Caco-2 (cell line): ENCODE measurements around the gene NINJ1. TPM values are rescaled to one million over a fixed set of nuclear protein-coding genes. Genes with fewer than 3 reads are reported as not detected.

Experiments
- BruUV-seq: library from RNA; stranded (reverse); fragments of 400-500 nt; replicated peaks from 2 replicates; lab custom pipeline; 2021; lab: Mats Ljungman, UMichigan
- CTCF ChIA-PET: fragments of 300-600 bp; sonication (Branson Sonifier 250); formaldehyde crosslinking; loops from one replicate; lab custom pipeline; 2022; ENCODE audit warnings: antibody characterized with exemption; lab: Charles Lee
- POLR2A ChIA-PET: fragments of 300-600 bp; sonication (Branson Sonifier 250); formaldehyde crosslinking; loops from one replicate; lab custom pipeline; 2022; ENCODE audit warnings: antibody characterized with exemption; lab: Charles Lee
- DNase-seq, 2 experiments: peaks; one replicate each; pipeline versions ENCODE4 v3.0.0 to v3.0.0-alpha.2; 2020 to 2022
- H3K27me3 ChIP-seq: replicated peaks from 2 replicates; pipeline ENCODE4 v1.6.0; 2011; ENCODE audit warnings: low read length; ENCODE audit not compliant: control insufficient read depth, insufficient read depth
- H3K36me3 ChIP-seq: 2 replicates; pipeline ENCODE4 v1.5.1; 2011; ENCODE audit warnings: low read length; ENCODE audit not compliant: control insufficient read depth, insufficient read depth
- H3K4me1 ChIP-seq: fragments of 250-450 bp; sonication (Bioruptor Pico); 2 replicates; pipeline ENCODE4 v1.5.1; 2020; ENCODE audit warnings: mild to moderate bottlenecking
- H3K4me3 ChIP-seq: 2 replicates; pipeline ENCODE4 v1.5.1; 2011; ENCODE audit warnings: low read depth, mild to moderate bottlenecking, control low read depth, low read length
- H3K9me3 ChIP-seq: fragments of 250-450 bp; sonication (Bioruptor Pico); 2 replicates; pipeline ENCODE4 v1.5.1; 2020; ENCODE audit warnings: mild to moderate bottlenecking, moderate library complexity
- H3K27ac Mint-ChIP-seq: one replicate; pipeline ENCODE4 v1.8.0; 2022; ENCODE audit warnings: mixed read lengths; ENCODE audit not compliant: unreplicated experiment
- H3K27me3 Mint-ChIP-seq: one replicate; pipeline ENCODE4 v1.8.0; 2022; ENCODE audit warnings: mixed read lengths; ENCODE audit not compliant: insufficient read depth, unreplicated experiment
- H3K36me3 Mint-ChIP-seq: one replicate; pipeline ENCODE4 v1.8.0; 2022; ENCODE audit warnings: mild to moderate bottlenecking, mixed read lengths; ENCODE audit not compliant: insufficient read depth, unreplicated experiment
- H3K4me1 Mint-ChIP-seq: one replicate; pipeline ENCODE4 v1.8.0; 2022; ENCODE audit warnings: low read depth, mixed read lengths; ENCODE audit not compliant: unreplicated experiment
- H3K4me3 Mint-ChIP-seq: one replicate; pipeline ENCODE4 v1.8.0; 2022; ENCODE audit warnings: mild to moderate bottlenecking, moderate library complexity, mixed read lengths; ENCODE audit not compliant: unreplicated experiment
- H3K9me3 Mint-ChIP-seq: one replicate; pipeline ENCODE4 v1.8.0; 2022; ENCODE audit warnings: mixed read lengths; ENCODE audit not compliant: unreplicated experiment
- intact Hi-C: fragments of 100-400 bp; cut with micrococcal nuclease; formaldehyde crosslinking; loops from one replicate; pipeline ENCODE4 v1.10.0; 2022; ENCODE audit not compliant: unreplicated experiment
- total RNA-seq: library from RNA; stranded (reverse); gene quantifications from 2 replicates; pipeline ENCODE4 v1.2.3, GENCODE V29; 2022
- TF ChIP-seq, protein P1 (sequence below), 2 experiments: fragments of 200-600 bp in 1 of 2; IDR thresholded peaks; 1 replicate in 1 of 2; 2 replicates in 1 of 2; pipeline versions ENCODE4 v1.5.1 to v1.8.0; 2011 to 2022; ENCODE audit warnings: antibody characterized with exemption in 1 of 2, control low read depth in 1 of 2, inconsistent platforms in 1 of 2, low read depth in 1 of 2, low read length in 1 of 2, mild to moderate bottlenecking in 1 of 2, moderate library complexity in 1 of 2; ENCODE audit not compliant: insufficient read depth in 1 of 2, severe bottlenecking in 1 of 2, unreplicated experiment in 1 of 2

Gene NINJ1
- total RNA-seq, 1 experiment from 2014 or later, result 35.6 TPM

DNA sequence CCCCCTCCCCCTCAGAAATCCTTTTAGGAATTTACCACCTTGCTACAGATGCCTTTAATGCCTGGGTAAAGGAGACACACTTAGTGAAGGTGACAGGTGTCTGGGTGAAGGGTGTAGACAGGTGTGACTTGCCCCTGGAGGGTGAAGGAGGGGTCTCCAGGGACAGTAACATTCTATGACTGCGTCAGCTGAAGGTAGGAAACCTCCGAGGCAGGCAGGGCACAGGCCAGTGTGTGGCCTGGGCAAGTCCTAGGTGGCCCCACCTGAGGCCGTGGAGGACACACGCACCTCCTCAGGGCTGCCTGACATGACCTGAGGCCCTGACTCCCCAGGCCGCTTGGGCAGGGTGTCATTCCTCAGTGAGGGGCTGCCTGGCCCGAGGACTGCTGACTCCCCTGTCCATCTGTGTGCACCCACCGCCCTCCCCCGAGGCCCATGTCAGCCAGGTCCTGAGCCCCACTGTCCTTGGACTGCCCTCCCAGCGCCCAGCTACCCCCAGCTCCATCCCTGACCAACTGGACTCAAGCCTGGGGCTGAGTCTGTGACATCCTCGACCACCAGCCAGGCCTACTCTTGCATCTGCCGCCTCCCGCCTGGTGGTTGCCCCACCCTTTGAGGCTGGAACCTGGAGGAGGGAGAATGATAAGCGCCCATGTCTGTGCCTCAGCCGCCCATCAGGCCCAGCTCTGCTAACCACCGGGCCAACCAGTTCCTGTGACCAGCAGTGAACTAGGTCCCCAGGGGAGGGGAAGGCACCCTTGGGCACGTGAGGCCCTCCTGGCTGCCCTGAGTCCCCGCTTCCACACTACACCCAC lies 19.7 kb downstream of the NINJ1 start:
- ChIA-PET POLR2A (no interaction called here), CTCF (interaction anchor here (0.6 kb wide), 1 partner anchor 452 kb away, joined by 5 read pairs; no protein-coding TSS in a partner anchor)
- Mint-ChIP-seq H3K4me1 (no peaks in the 10 kb centered on the region), H3K27ac (no peak overlapping the region), H3K27me3 (no peaks in the 10 kb centered on the region), H3K36me3 (peaks cover 6% of the 10 kb centered on the region), H3K4me3 (no peak overlapping the region), H3K9me3 (no peaks in the 10 kb centered on the region)
- H3K4me1 ChIP-seq, result no peaks in the 10 kb centered on the region
- intact Hi-C loops, result no loop called here
- no TSS peak for BruUV-seq
- H3K9me3 ChIP-seq, result no peaks in the 10 kb centered on the region
- no peak overlapping the region for H3K4me3 ChIP-seq
- no peaks in the 10 kb centered on the region for H3K36me3 ChIP-seq
- no peaks in the 10 kb centered on the region for H3K27me3 ChIP-seq
- DNase-seq, result no peak
- TF ChIP-seq, protein P1, sequence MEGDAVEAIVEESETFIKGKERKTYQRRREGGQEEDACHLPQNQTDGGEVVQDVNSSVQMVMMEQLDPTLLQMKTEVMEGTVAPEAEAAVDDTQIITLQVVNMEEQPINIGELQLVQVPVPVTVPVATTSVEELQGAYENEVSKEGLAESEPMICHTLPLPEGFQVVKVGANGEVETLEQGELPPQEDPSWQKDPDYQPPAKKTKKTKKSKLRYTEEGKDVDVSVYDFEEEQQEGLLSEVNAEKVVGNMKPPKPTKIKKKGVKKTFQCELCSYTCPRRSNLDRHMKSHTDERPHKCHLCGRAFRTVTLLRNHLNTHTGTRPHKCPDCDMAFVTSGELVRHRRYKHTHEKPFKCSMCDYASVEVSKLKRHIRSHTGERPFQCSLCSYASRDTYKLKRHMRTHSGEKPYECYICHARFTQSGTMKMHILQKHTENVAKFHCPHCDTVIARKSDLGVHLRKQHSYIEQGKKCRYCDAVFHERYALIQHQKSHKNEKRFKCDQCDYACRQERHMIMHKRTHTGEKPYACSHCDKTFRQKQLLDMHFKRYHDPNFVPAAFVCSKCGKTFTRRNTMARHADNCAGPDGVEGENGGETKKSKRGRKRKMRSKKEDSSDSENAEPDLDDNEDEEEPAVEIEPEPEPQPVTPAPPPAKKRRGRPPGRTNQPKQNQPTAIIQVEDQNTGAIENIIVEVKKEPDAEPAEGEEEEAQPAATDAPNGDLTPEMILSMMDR (IDR thresholded peaks at IDR 0.05; ENCODE audit: insufficient read depth in 1 of 2, low read depth in 1 of 2, low read length in 1 of 2, severe bottlenecking in 1 of 2, unreplicated experiment in 1 of 2), result no peak

DNA sequence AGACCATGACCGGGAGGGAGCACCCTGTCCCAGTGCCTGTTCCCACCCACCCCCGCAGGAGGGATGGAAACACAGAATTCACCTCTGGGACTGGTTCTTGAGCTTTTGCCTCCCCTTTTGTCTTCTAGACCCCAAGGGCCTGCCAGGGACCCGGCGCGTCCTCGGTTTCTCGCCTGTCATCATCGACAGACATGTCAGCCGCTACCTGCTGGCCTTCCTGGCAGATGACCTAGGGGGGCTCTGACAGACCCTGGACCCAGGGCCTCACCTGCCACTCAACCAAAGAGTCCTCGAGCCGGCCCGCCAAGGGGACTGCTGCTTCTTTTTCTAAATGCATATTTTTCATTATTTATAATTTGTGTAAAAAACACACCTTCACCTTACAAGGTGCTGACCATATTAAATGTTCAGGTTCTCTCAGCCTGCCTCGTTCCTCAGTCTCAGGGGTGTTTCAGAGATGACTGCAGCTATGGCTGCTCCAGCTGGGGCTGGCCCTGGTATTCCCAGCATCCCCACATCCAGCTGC lies 21.1 kb downstream of the NINJ1 start:
- no peaks in the 10 kb centered on the region for H3K27me3 ChIP-seq
- TF ChIP-seq, protein P1 (IDR thresholded peaks at IDR 0.05; ENCODE audit: insufficient read depth in 1 of 2, low read depth in 1 of 2, low read length in 1 of 2, severe bottlenecking in 1 of 2, unreplicated experiment in 1 of 2), result no peak
- Mint-ChIP-seq H3K4me3 (no peak overlapping the region), H3K9me3 (no peaks in the 10 kb centered on the region), H3K36me3 (no peaks in the 10 kb centered on the region), H3K27ac (no peak overlapping the region), H3K27me3 (no peaks in the 10 kb centered on the region), H3K4me1 (no peaks in the 10 kb centered on the region)
- no peaks in the 10 kb centered on the region for H3K36me3 ChIP-seq
- H3K4me1 ChIP-seq, result no peaks in the 10 kb centered on the region
- no peaks in the 10 kb centered on the region for H3K9me3 ChIP-seq
- CTCF ChIA-PET, result no interaction called here
- intact Hi-C loops, result no loop called here
- POLR2A ChIA-PET, result no interaction called here
- no peak for DNase-seq
- H3K4me3 ChIP-seq, result no peak overlapping the region
- BruUV-seq, result no TSS peak

DNA sequence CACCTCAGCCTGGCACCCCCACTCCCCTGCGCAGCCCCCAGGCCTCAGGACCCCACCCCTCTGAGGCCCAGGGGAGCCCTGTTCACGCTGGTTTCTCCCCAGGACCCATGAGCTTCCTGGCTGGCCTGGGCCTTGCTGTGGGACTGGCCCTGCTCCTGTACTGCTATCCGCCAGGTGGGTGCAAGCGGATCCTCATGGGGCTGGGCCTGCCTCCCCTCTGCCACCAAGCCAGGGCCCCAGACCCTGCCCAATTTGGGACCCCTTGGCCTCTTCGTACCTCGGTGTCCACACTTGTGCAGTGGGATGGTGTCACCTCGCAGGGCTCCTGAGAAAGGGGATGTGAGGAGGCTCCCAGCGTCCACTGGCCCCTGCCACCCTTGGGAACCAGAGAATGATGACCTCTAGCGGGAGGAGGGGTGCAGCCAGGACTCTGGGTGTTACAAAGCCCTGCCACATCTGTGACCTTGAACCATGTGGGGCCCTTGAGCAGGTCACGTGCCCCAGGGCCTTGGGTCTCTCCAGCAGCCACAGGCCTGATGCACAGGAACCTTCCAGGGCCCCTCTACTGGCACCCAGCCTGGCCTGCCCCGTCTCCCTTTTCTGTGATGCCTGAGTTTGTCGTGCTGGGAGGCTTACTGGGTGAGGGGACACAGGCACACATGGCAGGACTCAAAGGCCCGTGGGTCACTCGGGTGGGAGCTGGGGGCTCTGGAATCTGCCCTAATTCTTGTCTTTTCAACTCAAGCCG lies 21.8 kb downstream of the NINJ1 start:
- no peaks in the 10 kb centered on the region for H3K9me3 Mint-ChIP-seq
- H3K4me1 Mint-ChIP-seq, result no peaks in the 10 kb centered on the region
- POLR2A ChIA-PET, result no interaction called here
- no peak overlapping the region for H3K27ac Mint-ChIP-seq
- no peak for DNase-seq
- intact Hi-C loops, result no loop called here
- H3K27me3 Mint-ChIP-seq, result no peaks in the 10 kb centered on the region
- TF ChIP-seq, protein P1 (IDR thresholded peaks at IDR 0.05; ENCODE audit: insufficient read depth in 1 of 2, low read depth in 1 of 2, low read length in 1 of 2, severe bottlenecking in 1 of 2, unreplicated experiment in 1 of 2), result no peak
- Histone ChIP-seq H3K36me3 (no peaks in the 10 kb centered on the region), H3K9me3 (no peaks in the 10 kb centered on the region), H3K4me1 (no peaks in the 10 kb centered on the region), H3K27me3 (no peaks in the 10 kb centered on the region), H3K4me3 (no peak overlapping the region)
- CTCF ChIA-PET, result interaction anchor here (0.7 kb wide), 1 partner anchor 190 kb away, joined by 3 read pairs; no protein-coding TSS in a partner anchor
- no TSS peak for BruUV-seq
- no peak overlapping the region for H3K4me3 Mint-ChIP-seq
- no peaks in the 10 kb centered on the region for H3K36me3 Mint-ChIP-seq
